Glutamatergic neuron (in vitro differentiated cells): Measurements from ENCODE around the gene GRIPAP1. TPM values are rescaled to one million over a fixed set of nuclear protein-coding genes. Genes with fewer than 3 reads are reported as not detected.

Source experiments
- DNase-seq: peaks from one replicate; pipeline ENCODE4 v3.0.0; 2022
- H3K27ac Mint-ChIP-seq: one replicate; pipeline ENCODE4 v1.8.0; 2020; ENCODE audit warnings: mild to moderate bottlenecking, mixed read lengths, inconsistent platforms; ENCODE audit not compliant: unreplicated experiment
- H3K27me3 Mint-ChIP-seq: one replicate; pipeline ENCODE4 v1.8.0; 2020; ENCODE audit warnings: mild to moderate bottlenecking, moderate library complexity, mixed read lengths, inconsistent platforms; ENCODE audit not compliant: unreplicated experiment
- H3K36me3 Mint-ChIP-seq: one replicate; pipeline ENCODE4 v1.8.0; 2020; ENCODE audit warnings: mild to moderate bottlenecking, mixed read lengths, inconsistent platforms; ENCODE audit not compliant: unreplicated experiment
- H3K4me1 Mint-ChIP-seq: one replicate; pipeline ENCODE4 v1.8.0; 2020; ENCODE audit warnings: mild to moderate bottlenecking, low read depth, mixed read lengths, inconsistent platforms; ENCODE audit not compliant: unreplicated experiment
- H3K4me3 Mint-ChIP-seq: one replicate; pipeline ENCODE4 v1.8.0; 2020; ENCODE audit warnings: mild to moderate bottlenecking, mixed read lengths, inconsistent platforms; ENCODE audit not compliant: unreplicated experiment
- H3K9me3 Mint-ChIP-seq: one replicate; pipeline ENCODE4 v1.8.0; 2020; ENCODE audit warnings: mild to moderate bottlenecking, moderate library complexity, mixed read lengths, inconsistent platforms; ENCODE audit not compliant: unreplicated experiment
- CTCF ChIP-seq: fragments of 200-600 bp; sonication (generic); IDR thresholded peaks from one replicate; pipeline ENCODE4 v1.5.0; 2021; ENCODE audit not compliant: partially characterized antibody, unreplicated experiment
- total RNA-seq: library from RNA; stranded (reverse); fragmentation: NEBNext Ultra II Directional; extraction: Animal tissue kit (Norgen Biotek cat#: 25700); gene quantifications from one replicate; pipeline ENCODE4 v1.2.1, GENCODE V29; 2021; ENCODE audit not compliant: unreplicated experiment

The GRIPAP1 gene
- total RNA-seq, 1 donor from 2014 or later: 129 TPM

DNA sequence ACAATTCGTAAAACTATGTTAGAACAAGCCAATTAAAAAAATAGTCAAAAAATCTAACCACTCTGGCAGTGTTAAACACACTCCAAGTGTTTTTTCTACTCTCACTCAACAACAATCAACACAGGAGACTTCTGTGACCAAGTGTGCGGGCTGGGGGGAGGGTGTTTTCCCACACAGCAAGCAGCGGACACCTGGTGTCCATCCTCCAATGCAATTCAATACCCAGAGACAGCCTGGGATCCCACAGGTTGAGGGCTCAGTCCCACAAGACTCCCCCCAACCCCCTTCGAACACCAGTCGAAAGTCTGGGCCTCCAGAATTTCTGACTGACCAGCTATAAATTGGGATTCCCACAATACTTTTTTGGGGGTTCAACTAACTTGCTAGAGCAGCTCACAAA lies 74.9 kb downstream of the GRIPAP1 start:
- H3K27me3 Mint-ChIP-seq: peaks cover 3% of the 10 kb centered on the region
- peak overlapping the region; percentile 81 for H3K27ac Mint-ChIP-seq
- peaks cover 4% of the 10 kb centered on the region for H3K36me3 Mint-ChIP-seq
- peak; percentile 34 for DNase-seq
- H3K4me3 Mint-ChIP-seq: peak overlapping the region; percentile 76
- peaks cover 8% of the 10 kb centered on the region for H3K9me3 Mint-ChIP-seq
- H3K4me1 Mint-ChIP-seq: peaks cover 12% of the 10 kb centered on the region
- TF ChIP-seq CTCF: no peak

DNA sequence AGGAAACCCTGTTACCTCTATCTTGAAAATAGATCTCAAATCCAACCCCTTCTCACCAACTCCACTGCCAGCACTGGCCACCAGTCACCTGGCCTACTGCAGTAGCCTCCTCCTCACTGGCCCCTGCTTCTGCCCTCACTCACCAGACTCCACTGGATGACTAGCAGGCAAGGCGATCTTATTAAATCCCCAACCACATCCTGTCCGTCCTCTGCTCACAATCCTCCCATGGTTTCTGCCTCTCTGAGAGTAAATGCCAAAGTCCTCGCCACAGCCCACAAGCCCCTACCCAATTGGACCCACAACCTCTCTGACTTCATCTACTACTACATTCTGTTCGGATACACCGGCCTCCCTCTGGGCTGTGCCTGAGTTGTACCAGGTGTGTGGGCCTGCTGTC lies 77.8 kb downstream of the GRIPAP1 start:
- no peak for TF ChIP-seq CTCF
- Mint-ChIP-seq H3K4me3 (no peak overlapping the region), H3K36me3 (peaks cover 4% of the 10 kb centered on the region), H3K4me1 (peaks cover 26% of the 10 kb centered on the region), H3K27ac (no peak overlapping the region), H3K9me3 (peaks cover 12% of the 10 kb centered on the region), H3K27me3 (peaks cover 2% of the 10 kb centered on the region)
- no peak for DNase-seq

DNA sequence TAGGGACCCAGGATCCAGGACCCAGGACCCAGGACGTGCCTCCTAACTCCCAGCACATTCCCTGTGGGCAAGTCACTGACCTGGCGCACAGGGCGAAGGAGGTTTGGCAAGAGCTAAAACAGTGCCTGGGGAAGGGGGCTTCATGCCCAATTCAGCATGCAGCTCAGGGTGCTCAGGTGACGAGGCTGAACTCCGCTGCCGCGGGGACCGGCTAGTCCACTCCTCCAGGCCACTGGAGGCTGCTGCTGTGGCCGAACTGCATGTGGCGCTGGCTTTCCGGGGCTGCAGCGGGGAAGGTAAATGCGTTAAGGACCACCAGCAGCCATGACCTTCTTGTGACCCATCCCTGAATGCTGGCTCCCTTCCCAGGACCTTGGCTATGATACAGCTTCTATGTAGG lies 78.3 kb downstream of the GRIPAP1 start:
- Mint-ChIP-seq H3K9me3 (peaks cover 12% of the 10 kb centered on the region), H3K27ac (no peak overlapping the region), H3K4me3 (no peak overlapping the region), H3K27me3 (peaks cover 3% of the 10 kb centered on the region), H3K4me1 (peaks cover 26% of the 10 kb centered on the region), H3K36me3 (peaks cover 4% of the 10 kb centered on the region)
- DNase-seq: no peak
- TF ChIP-seq CTCF: no peak

Other genes starting within 250 kb of the GRIPAP1 start
- gene GLOD5, start 240.5 kb downstream of the GRIPAP1 start, total RNA-seq: not detected
- gene GATA1, start 215.7 kb downstream of the GRIPAP1 start, total RNA-seq: not detected
- gene HDAC6, start 200.2 kb downstream of the GRIPAP1 start, total RNA-seq: 264 TPM
- not detected for gene ERAS, start 175.8 kb downstream of the GRIPAP1 start, total RNA-seq
- 127 TPM for gene PCSK1N, start 166.7 kb downstream of the GRIPAP1 start, total RNA-seq
- gene TIMM17B, start 104.5 kb downstream of the GRIPAP1 start, total RNA-seq: 71.8 TPM
- gene PQBP1, start 104.3 kb downstream of the GRIPAP1 start, total RNA-seq: 120 TPM
- 22.1 TPM for gene SLC35A2, start 90.6 kb downstream of the GRIPAP1 start, total RNA-seq
- 16.5 TPM for gene PIM2, start 83.2 kb downstream of the GRIPAP1 start, total RNA-seq
- gene OTUD5, start 44.7 kb downstream of the GRIPAP1 start, total RNA-seq: 68.3 TPM
- 7.2 TPM for gene KCND1, start 30.4 kb downstream of the GRIPAP1 start, total RNA-seq
- 39.8 TPM for gene TFE3, start 41.1 kb upstream of the GRIPAP1 start, total RNA-seq
- gene CCDC120, start 56.7 kb upstream of the GRIPAP1 start, total RNA-seq: 17.6 TPM
- gene PRAF2, start 71.7 kb upstream of the GRIPAP1 start, total RNA-seq: 41.5 TPM
- gene WDR45, start 77.6 kb upstream of the GRIPAP1 start, total RNA-seq: 66.4 TPM
- 20.6 TPM for gene GPKOW, start 121.5 kb upstream of the GRIPAP1 start, total RNA-seq
- gene MAGIX, start 160.5 kb upstream of the GRIPAP1 start, total RNA-seq: 2.7 TPM
- 12.2 TPM for gene PLP2, start 169.6 kb upstream of the GRIPAP1 start, total RNA-seq
- gene PRICKLE3, start 184.1 kb upstream of the GRIPAP1 start, total RNA-seq: 1.6 TPM
- 291 TPM for gene SYP, start 197.9 kb upstream of the GRIPAP1 start, total RNA-seq
- gene CACNA1F, start 231.1 kb upstream of the GRIPAP1 start, total RNA-seq: 0.47 TPM
- 15.0 TPM for gene CCDC22, start 233.2 kb upstream of the GRIPAP1 start, total RNA-seq